ENCODE measurements around the gene TINCR.

GRCh38 chr19:5536337-5536894 is 31.3 kb downstream of the TINCR start:
- TF ChIP-seq CTCF (IDR thresholded peaks at IDR 0.05; ENCODE audit: low read length) (no peak), EZH2 (optimal IDR thresholded peaks at IDR 0.05; ENCODE audit: low read depth, low read length) (no peak)
